Measurements from ENCODE around the gene GIN1. TPM values are rescaled to one million over a fixed set of nuclear protein-coding genes. Genes with fewer than 3 reads are reported as not detected.
A peak's percentile ranks its signal among the peaks of the same experiment; 100 is the strongest.

GIN1 gene
- total and polyA plus RNA-seq, 2 donors (not counting 1 experiment from before 2014, with no cell fraction given): 4.0 to 7.6 TPM

GRCh38 chr5:103114440-103114839 lies 5.5 kb downstream of the GIN1 start:
- no peak for TF ChIP-seq EZH2 (IDR thresholded peaks at IDR 0.05; ENCODE audit: low read length, missing control alignments)
- no peak overlapping the region for H3K4me3 ChIP-seq (replicated peaks in 1 of 4; ENCODE audit: control extremely low read depth in 1 of 4, insufficient read depth in 1 of 4, low read depth in 3 of 4, low read length in 4 of 4)
- no peak overlapping the region for H2AFZ ChIP-seq (ENCODE audit: low read length)
- peak in 1 of 2 donors; percentile 58 for DNase-seq (ENCODE audit: low read depth in 2 of 2)
- H3K27me3 ChIP-seq (ENCODE audit: control insufficient read depth, insufficient read depth, low read length): no peaks in the 10 kb centered on the region
- H3K27ac ChIP-seq (ENCODE audit: insufficient read depth, low read length): no peak overlapping the region
- H4K20me1 ChIP-seq (ENCODE audit: control insufficient read depth, extremely low read depth, insufficient read depth, low read length): no peaks in the 10 kb centered on the region
- H3K4me2 ChIP-seq (ENCODE audit: extremely low read depth, insufficient read depth, low read length): no peak overlapping the region
- H3K36me3 ChIP-seq (ENCODE audit: control insufficient read depth, insufficient read depth, low read length): no peaks in the 10 kb centered on the region
- H3K9ac ChIP-seq (ENCODE audit: insufficient read depth, low read length): no peak overlapping the region
- peaks cover 22% of the 10 kb centered on the region for H3K79me2 ChIP-seq (ENCODE audit: control insufficient read depth, insufficient read depth, low read length)
- peaks cover 3% of the 10 kb centered on the region for H3K4me1 ChIP-seq (ENCODE audit: control insufficient read depth, extremely low read depth, insufficient read depth, low read length)
- H3K9me3 ChIP-seq (ENCODE audit: control insufficient read depth, insufficient read depth, low read depth, low read length): no peaks in the 10 kb centered on the region

- Histone ChIP-seq H2AFZ (ENCODE audit: low read length) (no peak overlapping the region), H3K27ac (ENCODE audit: insufficient read depth, low read length) (no peak overlapping the region), H4K20me1 (ENCODE audit: control insufficient read depth, extremely low read depth, insufficient read depth, low read length) (no peaks in the 10 kb centered on the region), H3K4me2 (ENCODE audit: extremely low read depth, insufficient read depth, low read length) (no peak overlapping the region), H3K9me3 (ENCODE audit: control insufficient read depth, insufficient read depth, low read depth, low read length) (no peaks in the 10 kb centered on the region), H3K79me2 (ENCODE audit: control insufficient read depth, insufficient read depth, low read length) (peaks cover 14% of the 10 kb centered on the region), H3K36me3 (ENCODE audit: control insufficient read depth, insufficient read depth, low read length) (no peaks in the 10 kb centered on the region), H3K9ac (ENCODE audit: insufficient read depth, low read length) (no peak overlapping the region), H3K27me3 (ENCODE audit: control insufficient read depth, insufficient read depth, low read length) (no peaks in the 10 kb centered on the region), H3K4me1 (ENCODE audit: control insufficient read depth, extremely low read depth, insufficient read depth, low read length) (no peaks in the 10 kb centered on the region), H3K4me3 (replicated peaks in 1 of 4; ENCODE audit: control extremely low read depth in 1 of 4, insufficient read depth in 1 of 4, low read depth in 3 of 4, low read length in 4 of 4) (no peak overlapping the region)
- TF ChIP-seq, protein P1, sequence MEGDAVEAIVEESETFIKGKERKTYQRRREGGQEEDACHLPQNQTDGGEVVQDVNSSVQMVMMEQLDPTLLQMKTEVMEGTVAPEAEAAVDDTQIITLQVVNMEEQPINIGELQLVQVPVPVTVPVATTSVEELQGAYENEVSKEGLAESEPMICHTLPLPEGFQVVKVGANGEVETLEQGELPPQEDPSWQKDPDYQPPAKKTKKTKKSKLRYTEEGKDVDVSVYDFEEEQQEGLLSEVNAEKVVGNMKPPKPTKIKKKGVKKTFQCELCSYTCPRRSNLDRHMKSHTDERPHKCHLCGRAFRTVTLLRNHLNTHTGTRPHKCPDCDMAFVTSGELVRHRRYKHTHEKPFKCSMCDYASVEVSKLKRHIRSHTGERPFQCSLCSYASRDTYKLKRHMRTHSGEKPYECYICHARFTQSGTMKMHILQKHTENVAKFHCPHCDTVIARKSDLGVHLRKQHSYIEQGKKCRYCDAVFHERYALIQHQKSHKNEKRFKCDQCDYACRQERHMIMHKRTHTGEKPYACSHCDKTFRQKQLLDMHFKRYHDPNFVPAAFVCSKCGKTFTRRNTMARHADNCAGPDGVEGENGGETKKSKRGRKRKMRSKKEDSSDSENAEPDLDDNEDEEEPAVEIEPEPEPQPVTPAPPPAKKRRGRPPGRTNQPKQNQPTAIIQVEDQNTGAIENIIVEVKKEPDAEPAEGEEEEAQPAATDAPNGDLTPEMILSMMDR (conservative IDR thresholded peaks at IDR 0.05 in 1 of 2, IDR thresholded peaks at IDR 0.05 in 1 of 2; ENCODE audit: low read depth in 1 of 2, low read length in 2 of 2): no peak
- no peak for TF ChIP-seq EZH2 (IDR thresholded peaks at IDR 0.05; ENCODE audit: low read length, missing control alignments)
- no peak for DNase-seq (ENCODE audit: low read depth in 2 of 2)
Measured at GRCh38 chr5:103112910-103113309, 7.0 kb downstream of the GIN1 start.

DNA sequence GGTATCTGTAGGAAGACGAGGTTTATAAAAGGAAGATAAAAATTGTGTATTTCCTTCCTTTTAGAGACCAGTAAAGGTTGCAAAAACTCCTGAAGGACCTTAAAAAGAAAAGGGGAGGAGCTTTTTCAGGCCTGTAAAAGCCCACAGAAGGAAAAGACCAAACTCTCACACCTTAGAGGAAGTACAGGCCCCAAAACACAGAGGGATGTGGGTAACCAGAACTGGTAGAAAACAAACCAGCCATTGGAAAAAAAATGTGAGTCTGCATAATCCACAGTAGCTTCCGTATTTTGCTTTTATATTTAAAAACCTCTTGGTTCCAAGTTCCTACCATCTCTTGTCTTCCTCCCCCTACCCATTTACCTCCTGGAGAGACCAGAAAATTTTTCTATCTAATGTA lies 8.5 kb downstream of the GIN1 start:
- H4K20me1 ChIP-seq (ENCODE audit: control insufficient read depth, extremely low read depth, insufficient read depth, low read length): no peaks in the 10 kb centered on the region
- no peak overlapping the region for H3K4me3 ChIP-seq (replicated peaks in 1 of 4; ENCODE audit: control extremely low read depth in 1 of 4, insufficient read depth in 1 of 4, low read depth in 3 of 4, low read length in 4 of 4)
- H3K9ac ChIP-seq (ENCODE audit: insufficient read depth, low read length): no peak overlapping the region
- no peak overlapping the region for H2AFZ ChIP-seq (ENCODE audit: low read length)
- no peaks in the 10 kb centered on the region for H3K4me1 ChIP-seq (ENCODE audit: control insufficient read depth, extremely low read depth, insufficient read depth, low read length)
- no peaks in the 10 kb centered on the region for H3K27me3 ChIP-seq (ENCODE audit: control insufficient read depth, insufficient read depth, low read length)
- H3K36me3 ChIP-seq (ENCODE audit: control insufficient read depth, insufficient read depth, low read length): no peaks in the 10 kb centered on the region
- DNase-seq (ENCODE audit: low read depth in 2 of 2): no peak
- no peak overlapping the region for H3K27ac ChIP-seq (ENCODE audit: insufficient read depth, low read length)
- no peaks in the 10 kb centered on the region for H3K9me3 ChIP-seq (ENCODE audit: control insufficient read depth, insufficient read depth, low read depth, low read length)
- peaks cover 3% of the 10 kb centered on the region for H3K79me2 ChIP-seq (ENCODE audit: control insufficient read depth, insufficient read depth, low read length)
- no peak for TF ChIP-seq EZH2 (IDR thresholded peaks at IDR 0.05; ENCODE audit: low read length, missing control alignments)
- TF ChIP-seq, protein P1 (conservative IDR thresholded peaks at IDR 0.05 in 1 of 2, IDR thresholded peaks at IDR 0.05 in 1 of 2; ENCODE audit: low read depth in 1 of 2, low read length in 2 of 2): no peak
- H3K4me2 ChIP-seq (ENCODE audit: extremely low read depth, insufficient read depth, low read length): no peak overlapping the region
